ENCODE results near the gene TEAD1.
A peak's percentile ranks its signal among the peaks of the same experiment; 100 is the strongest.

TEAD1 gene

DNA sequence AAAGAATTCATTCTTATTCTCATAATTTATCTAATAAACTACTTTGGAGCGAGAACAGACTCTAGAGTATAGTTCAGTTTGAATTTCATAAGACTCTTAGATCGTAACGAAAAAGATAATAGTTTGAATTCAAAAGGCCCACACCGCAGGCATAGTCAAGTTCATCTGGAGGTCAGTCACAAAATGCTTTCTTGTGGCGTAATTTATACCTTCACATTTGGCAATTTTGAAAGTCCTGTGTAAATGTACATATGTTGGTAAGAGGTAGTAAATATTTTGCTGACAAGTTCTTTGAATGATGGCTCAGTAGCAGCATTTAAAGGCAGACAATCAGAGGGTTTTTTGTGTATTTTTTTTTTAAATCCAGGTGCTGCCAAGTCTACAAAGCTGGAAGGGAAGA is 88.1 kb downstream of the TEAD1 start:
- no peak for DNase-seq

DNA sequence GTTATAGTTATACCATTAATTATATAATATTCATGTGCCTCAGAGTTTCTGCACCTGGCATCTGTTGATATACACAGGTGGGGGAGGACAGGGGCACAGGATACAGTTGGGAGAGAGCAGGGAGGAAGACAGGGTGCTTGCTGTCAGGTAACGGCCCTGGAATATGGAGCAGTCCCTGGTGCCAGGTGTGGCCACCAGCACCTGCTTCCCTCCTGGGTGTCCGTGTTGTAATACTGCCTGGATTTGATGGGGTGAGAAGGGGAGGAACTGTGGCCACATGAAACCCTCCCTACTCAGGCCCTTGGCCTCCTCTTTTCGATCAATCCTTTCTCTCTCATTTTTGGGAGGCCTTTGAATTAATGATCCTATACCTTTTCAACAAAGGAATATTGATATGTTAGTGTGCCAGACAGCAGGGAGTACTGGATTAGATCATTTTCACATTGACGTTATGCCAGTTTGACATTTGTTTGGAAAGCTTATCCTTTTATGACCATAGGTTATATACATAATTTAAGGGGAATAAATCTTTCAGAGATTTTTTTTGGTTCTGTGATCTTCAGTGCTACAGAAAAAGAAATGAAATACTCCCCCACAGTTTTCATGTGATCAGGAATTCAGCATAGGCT is 88.6 kb downstream of the TEAD1 start:
- DNase-seq = no peak

DNA sequence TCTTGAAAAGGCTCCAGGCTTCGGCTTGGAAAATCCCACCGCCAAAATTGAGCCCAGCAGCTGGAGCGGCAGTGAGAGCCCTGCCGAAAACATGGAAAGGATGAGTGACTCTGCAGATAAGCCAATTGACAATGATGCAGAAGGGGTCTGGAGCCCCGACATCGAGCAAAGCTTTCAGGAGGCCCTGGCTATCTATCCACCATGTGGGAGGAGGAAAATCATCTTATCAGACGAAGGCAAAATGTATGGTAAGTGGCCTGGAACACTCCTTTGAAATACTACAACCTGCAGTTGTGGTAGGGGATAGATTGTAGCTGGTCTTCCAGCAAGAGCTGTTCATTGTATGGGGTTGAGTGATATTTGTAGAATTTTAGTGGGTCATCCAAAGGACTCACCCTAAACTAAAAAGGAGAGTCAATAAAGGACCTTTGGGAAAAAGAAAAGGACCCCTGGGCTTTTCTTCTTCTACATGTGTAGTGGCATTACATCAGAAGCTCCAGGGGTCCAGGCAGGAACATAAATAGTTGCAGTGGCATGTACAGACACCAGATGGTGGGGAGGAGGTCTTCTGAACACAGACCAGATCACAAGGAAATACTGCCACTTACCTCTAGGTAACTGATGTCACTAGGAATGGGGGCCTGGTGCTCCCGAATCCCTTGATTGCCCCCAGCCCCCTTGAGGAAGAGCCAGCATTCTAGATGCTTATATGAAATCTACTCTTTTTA is 90.1 kb downstream of the TEAD1 start:
- no peak for DNase-seq

DNA sequence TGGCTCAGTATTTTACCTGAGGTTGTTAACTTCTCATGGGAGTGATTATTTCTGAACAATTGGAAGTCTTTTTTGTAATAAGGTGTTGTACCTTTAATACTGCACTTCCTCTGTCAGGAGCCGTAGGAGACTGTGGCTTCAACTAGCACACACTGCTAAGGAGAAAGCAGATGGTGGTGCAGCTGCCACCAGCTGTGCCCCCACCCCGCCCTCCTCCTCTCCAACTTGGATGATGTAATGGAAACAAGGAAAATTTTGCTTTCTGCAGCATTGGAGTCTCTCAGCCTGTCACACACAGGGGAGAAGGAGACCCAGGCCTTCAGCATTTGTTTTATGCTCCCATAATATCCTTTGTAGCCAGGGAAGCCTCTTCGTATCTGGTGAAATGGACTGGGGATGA is 91.2 kb downstream of the TEAD1 start:
- peak in 29 of 58 donors; percentile 5 to 80 (median 25) for DNase-seq

DNA sequence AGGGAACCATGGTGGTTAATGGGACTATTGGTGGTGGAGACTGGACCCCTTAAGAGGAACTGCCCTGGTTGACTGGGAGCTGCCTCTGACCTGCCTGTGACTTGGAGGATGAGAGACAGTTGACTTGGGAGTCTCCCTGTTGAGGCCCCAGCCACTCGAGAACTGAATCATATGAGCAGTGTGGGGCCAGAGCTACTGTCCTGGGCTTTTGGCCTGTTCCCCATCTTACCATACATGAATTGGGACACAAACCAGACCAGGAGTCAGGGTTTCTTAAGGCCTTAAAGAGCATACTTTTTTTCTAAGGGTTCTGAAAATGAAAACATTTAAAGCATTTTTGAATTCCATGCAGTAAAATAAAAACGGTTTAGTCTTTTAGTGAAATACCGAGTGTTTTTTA is 92.8 kb downstream of the TEAD1 start:
- DNase-seq = no peak

DNA sequence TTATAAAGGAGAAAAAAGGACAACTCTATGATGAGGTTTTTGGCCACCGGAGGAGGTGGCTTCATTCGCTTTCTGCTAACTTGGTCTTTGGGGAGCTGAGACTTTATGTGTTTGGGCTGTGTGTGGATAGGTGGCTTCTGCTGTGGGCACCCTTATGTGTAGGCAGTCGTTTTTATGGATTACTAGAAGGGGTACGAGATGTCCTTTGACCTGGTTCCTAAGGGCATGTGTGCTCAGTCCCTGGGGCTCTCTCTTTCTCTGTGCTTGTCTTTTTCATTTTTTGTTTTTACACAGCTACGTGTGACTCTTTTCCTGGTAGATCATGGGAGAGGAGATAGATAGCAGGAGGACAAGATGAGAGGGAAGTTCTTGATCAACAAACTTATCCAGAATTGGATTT is 93.4 kb downstream of the TEAD1 start:
- DNase-seq = no peak

DNA sequence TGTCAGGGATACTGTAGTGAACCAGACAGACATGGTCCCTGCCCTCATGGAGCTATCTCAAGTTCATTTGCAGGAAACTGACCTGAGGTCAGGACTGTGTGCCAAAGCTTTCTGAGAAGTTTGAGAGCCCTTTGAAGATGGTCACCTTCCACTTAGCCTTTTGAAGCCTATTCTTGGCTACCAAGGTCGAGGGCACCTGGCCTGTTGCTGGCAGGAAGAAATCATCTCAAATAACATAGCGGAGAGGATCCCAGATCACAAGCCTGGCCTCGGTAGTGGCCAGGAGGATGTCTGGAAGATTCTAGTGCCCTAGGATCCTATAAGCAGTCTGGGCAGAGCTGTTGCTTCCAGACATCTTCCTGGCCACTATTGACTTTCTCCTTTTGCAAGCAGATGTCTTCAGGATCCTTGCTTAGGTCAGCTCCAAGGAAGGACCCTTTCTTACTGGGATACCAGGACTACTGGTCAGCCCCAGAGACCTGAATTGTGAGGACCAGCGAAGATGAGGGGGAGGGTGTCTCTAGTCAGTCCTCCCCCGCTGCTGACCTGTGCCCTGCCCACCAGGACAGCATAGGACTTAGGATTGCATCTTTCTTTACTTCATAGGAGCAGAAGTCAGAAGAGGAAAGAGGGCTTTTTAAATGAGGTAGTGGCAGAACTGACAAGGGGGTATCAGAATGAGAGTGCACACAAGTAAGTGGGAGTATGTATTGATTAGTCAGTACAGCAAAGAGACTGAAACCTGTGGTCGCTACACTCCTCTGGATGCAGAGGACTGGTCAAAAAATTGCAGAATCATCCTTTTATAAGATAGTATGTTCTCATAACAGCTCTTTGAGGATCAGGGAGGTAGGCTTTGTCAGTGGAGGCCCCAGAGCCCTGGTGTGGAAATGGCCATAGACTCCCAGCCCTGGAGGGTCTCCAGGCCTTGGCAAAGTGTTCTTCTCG is 94.8 kb downstream of the TEAD1 start:
- no peak for DNase-seq

DNA sequence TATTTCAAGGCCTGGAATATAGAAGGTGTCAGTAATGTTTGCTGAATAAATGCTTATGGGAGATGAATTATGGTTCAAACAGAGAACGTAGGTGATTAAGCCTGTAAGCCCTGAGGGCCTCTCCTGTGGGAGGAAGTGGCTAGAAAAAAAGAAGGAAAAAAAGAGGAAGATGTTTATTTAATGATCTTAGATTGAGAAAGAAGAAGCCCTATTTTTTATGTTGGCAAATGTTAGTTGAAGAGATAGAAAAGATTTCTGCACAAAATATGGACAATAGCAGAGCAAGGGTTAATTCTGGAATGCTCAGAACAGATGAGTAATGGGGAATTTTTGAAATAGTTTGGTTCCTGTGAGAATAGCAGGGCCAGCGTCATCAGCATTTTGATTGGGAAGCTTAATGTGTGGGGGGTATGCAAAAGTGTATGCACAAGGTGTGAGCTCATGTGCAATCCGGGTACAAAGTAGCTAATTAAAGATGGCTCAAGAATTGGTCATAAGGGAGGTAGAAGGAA is 95.7 kb downstream of the TEAD1 start:
- peak in 1 of 58 donors; percentile 6 for DNase-seq

DNA sequence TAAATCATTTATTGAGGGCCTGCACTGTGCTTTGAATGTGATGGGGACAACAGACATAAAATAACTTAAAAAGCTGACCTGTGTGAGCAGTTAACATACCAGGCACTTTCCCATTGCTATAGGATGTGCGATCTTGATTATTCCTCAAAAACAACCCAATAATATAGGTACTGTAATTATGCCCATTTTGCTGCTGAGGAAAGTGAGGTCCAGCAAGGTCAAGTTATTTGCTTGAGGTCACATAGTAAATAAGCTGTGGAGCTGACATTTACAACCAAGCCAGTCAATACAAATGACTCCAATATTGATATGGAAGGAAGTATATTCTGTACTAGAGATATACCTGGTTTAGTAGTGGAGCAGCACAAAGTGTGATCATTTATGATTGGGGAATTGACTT is 96.2 kb downstream of the TEAD1 start:
- no peak for DNase-seq

DNA sequence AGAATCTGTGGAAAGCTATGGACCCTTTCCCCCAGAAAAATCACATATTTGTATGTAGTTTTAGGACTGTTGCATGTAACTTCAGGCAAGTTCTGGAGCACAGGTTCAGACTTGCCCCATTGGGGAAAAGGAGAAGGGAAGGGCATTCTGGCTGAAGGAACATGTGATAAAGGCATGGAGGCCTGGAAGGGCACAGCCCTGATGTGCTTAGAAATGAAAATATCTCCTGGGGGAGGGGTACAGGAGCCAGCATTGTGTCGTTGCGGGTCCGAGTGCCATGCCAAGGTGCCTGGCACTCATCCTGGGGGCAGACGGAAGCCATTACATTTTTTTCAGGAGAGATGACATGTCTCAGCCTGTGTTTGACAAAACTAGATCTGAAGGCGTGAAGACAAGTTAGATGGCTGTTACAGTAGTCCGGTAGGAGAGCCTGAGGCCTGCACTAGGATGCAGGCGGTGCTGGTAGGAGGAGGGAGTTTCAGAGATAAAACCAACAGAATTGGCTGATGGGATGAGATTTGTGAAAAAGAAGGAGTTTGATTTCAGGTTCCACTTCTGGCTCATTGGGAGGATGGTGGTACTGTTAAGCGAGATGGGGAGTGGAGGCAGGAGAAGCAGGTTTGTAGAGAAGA is 96.9 kb downstream of the TEAD1 start:
- DNase-seq = no peak

DNA sequence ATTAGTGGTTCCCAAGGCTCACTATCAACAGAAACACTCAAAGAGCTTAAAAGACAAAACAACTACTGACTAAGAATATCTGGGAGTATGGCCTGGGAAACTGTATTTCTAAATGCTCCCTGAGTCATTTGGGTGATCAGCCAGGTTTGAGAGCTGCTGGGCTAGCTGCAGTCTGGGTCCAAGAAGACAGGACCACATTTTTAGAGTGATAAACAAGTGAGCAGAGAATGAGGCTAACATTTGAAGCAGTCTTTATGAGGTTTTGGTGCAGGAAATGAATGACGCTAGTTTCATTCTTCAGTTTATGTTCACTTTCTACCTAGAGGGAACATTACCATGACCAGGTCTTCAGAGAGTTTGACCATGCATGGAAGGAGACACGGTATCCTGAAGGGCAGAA is 97.7 kb downstream of the TEAD1 start:
- no peak for DNase-seq

DNA sequence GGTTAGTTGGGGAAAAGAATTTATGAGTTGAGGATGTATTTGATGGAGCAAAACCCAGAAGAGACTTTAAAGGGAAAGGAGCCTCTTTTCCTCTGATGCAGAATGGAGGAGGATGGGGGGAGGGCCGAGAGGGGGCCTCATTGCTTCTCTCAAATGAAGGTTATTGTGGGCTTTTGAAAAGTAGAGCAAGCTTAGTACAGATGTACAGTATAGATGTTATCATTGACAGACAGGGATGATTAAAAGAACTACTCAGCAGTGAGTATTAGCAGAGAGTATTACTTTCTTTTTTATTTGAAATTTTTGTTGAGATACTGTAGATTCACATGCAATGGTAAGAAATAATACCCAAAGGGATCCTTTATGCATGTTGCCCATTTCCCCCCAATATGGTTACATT is 98.1 kb downstream of the TEAD1 start:
- DNase-seq = no peak

DNA sequence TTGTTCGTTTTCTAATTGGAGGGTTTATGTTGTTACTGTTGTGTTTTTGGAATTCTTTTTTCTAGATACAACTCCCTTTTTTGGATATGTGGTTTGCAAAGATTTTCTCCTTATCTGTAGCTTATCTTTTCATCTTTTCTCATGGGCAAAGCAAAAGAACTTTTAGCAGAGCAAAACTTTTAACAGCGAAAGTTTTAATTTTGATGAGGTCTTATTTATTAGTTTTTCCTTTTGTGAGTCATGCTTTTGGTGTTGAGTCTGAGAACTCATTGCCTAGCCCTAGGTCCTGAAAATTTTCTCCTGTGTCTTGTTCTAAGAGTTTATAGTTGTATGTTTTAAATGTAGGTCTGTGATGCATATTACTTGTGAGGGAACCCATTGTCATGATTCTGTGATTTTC is 99.4 kb downstream of the TEAD1 start:
- no peak for DNase-seq

DNA sequence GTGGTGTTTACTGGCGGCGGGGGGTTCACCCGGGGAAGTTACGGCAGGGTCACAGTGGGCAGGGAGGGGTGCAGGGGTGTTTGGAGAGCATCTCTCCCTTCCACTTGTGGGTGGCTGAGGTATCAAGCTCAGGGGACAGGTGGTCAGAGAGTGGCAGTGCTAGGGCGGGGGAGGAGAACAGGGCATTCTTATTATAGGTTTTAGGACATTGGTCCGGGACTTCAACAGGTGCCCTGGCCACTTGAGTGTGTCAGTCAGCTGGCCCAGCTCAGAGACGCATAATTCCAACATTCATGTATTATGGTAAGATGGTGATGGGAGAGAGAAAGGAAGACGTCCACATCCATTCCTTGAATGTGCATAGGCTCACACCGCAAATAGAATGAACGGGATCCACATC is 101.7 kb downstream of the TEAD1 start:
- DNase-seq = no peak

DNA sequence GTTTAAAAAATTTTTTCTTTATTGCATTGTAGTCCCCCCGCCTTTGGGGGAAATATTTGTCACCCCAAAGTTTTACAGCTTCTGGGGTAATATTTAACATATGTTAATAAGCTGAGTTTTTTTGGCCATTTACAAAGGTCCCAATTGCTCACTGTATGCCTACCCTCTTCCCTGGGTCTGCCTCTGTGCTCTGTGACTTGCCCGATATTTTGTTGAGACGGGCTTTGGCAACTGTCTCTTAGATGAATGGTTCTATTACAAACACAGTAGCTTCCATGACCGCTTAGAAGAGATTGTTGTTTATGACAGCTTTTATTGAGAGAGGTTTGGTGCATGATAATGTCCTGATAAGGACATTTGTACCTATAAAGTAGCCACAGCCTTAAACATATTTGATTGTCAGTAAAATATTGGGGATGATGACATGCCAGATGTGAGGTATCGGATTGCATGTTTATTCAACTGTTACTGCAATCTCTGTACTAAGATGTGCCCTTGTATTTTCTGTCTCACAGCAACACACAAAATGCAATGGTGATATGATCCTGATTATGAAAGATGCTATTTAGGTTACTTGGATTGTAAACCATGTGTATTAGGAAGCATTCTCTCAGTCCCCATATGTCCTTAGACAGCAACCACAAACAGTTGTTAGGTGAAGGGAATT is 103.1 kb downstream of the TEAD1 start:
- no peak for DNase-seq

DNA sequence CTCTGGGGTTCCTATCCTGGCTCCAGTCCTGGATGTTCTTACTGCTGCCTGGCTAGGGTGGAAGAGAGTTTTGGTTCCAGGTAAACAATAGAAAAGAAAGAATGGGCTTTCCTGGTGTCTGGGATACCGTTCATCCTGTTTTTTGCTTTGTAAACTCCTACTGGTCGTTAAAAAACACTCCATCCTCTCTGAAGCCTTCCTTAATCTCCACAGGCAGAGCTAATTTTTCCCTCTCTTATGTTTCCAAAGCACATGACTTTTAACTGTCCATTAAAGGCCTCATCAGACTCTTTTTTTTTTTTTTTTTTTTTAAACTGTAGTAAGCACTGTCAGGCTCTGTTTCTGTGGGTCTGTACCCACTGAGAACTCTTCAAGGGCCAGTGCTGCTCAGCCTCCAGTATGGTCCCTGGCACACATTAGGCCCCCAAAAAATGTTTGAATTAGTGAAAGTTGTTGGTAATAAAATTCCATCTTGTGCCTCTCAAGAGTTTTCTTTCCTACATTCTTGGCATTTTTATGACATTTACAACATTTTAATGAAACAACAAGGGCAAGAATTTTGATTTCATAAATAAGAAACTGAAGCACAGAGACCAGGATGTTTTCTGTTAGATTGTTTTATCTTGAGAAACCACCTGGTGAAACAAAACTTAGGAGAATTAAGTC is 104.2 kb downstream of the TEAD1 start:
- DNase-seq = no peak

DNA sequence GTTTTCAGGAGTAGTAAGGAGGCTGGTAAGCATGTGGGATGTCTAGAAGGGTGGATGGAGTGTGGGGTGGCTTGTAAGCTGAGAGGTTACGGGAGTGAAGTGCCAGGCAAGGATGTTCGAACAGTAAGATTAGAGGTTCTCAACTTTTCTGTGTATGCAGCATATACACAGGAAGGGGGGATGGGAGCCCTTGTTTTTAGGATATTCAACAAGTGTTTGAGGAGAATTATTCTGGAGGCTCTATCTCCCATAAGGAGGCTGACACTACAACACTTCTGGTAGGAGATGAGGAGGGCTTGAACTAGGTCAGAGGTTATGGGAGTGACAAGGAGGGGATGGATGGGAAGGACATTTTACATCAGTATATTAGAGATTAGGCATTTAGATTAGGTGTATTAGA is 109.5 kb downstream of the TEAD1 start:
- DNase-seq = no peak

DNA sequence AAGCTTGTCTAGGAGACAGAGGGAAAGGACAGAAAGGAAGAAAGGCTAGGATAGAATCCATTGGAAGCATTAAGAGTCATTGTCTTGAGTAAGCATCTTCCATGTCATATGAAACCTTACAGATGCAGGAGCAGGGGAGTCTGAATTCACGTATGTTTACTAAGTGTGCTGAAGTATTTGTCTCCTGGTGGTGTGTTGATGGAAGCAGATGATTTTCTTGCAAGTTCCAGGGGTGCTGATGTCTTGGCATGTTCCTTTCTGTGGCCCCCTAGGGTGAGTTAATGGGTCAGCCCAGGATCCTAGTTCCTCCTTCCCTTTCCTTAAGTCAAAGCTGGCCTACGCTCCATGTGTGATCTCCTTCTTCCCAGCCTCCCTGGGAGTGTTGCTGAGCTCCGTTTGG is 110.2 kb downstream of the TEAD1 start:
- DNase-seq = no peak

DNA sequence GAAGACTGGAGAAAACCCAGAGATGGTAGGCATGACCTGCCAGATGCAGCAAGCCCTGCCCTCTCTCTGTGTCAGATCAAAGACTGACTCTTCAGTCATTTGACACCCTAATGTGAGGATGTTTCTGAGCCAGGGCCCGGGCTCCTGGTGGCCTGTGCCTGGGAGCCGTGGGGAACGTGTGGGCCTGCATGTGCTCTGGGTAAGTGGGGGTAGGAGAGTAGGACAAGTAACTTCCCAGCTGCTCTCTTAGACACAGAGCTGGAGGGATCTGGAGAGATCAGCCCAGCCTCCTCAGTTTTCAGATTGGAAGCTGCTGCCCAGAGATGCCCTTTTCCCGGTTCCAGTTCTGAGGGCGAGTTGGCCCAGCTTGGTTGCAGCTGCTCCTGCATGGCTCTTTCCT is 110.8 kb downstream of the TEAD1 start:
- no peak for DNase-seq

DNA sequence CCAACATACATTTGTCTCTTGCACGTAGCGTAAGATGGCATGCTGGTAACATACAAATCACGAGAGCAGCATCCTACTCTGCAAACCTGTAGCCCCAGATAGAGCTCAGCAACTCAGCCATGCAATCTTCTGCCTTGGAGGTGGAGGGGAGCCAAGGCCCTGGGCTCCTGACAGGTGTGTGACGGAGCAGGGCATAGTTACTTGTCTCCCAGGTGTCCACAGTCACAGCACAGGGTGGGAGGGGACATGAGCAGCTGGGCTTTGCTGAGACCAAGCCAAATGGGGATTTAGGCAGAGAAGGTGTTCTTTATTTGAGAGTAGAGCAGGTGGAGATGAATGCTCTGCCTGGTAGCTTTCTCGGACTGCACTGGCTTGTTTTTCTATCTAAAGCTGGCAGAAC is 111.7 kb downstream of the TEAD1 start:
- no peak for DNase-seq
